Hematopoietic multipotent progenitor cell treated with erythropoietin and hydrocortisone succinate and interleukin-3 and kit ligand, for 15 days (in vitro differentiated cells): ENCODE measurements around the gene BNC1.
"Not testable (repeated sequence)": the region's sequence is repeated elsewhere in the genome, so short reads cannot be mapped to it uniquely, and the experiment has no call there.

ENCODE experiments used
- DNase-seq: peaks from one replicate; pipeline ENCODE4 v3.0.0-alpha.2; 2015; ENCODE audit warnings: low spot score

Gene BNC1

DNA sequence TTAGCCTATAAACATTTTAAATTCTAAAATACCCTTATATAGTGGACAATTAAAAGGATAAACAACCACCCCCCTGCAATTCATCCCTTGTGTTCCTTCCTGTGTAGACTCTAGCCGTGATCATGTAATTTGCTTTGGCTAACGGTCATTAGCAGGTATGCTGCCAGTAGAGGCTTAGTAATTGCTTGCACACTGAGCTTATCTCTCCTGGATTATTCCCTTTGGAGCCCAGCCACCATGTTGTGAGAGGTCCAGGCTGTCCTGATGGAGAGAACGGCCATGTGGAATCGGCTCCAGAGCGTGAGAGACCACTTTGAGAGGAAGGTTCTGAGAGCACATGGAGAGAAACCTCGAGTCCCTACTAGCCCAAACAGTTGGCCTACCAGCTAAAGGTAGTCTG, 11.0 kb upstream of the BNC1 start:
- no peak for DNase-seq

DNA sequence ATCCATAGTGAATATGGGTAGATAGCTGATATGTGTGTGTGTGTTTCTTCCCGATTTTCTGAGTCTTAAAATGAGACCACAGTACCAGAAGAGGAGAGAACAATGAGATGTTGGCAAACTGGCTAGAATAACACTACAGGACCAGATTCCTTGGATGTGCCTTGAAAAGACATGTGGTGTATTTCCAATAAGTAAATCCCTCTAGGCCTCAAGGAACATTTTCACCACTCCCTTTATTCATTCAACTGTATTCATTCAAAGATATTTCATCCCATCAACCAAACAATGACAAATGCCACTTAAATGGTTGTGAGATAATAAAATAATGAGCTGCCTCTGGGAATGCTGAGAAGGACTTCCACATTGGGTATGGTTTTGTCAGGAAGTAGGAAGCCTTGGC, 8.7 kb upstream of the BNC1 start:
- DNase-seq: no peak

DNA sequence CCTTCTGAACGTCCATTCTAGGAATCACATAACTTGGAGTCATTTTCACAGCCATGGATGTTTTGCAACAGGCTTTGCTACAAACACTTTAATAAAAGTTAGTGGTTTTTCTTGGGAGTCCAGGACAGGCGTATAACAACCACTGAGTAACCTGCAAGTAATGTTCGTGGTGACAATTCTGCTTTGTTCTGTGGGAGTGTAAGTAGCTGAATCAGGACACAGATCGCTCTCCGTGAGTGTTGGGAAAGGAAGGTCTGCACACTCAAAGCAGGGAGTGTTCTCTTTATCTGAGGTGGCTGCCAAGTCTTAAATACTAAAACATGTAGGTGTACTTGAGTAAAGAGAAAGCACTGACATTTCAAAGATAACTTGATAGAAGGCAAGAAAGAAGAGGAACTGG, 7.9 kb upstream of the BNC1 start:
- DNase-seq: no peak

DNA sequence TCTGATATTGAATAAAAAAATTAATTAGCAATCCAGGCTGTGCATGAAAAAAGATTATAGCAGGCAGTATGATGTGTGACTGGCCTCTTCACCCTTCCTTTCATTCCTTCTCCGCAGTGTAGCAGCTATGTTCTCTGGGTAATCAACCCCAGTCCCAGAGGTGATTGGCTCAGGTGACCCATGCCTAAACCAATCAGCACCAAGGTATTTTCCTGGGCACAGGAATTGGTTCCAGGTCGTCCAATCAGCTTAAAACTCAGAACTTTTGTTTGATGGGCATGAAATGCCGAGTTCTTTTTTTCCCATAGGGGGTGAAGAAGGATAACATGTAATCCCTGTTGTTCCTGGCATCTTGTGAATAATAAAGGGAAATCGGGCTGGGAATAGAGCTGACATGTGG, 5.8 kb upstream of the BNC1 start:
- no peak for DNase-seq

DNA sequence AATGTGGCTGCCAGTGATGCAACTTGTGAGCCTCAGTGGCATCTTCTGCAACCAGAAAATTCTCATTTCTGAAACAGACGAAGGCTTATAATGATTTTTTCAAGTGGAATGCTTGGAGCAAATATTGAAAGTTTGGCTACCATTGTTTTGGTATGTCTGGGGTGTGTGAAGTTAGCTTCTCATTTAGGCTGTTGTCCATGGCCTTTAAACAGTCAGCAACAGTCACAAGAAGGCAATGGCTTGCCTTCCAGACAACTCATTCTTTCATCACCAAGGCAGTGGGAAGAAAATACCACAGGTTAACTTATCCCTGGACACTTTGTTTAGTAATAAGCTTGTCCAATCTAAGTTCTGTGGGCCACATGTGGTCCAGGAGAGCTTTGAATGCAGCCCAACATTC, 4.7 kb upstream of the BNC1 start:
- DNase-seq: no peak

DNA sequence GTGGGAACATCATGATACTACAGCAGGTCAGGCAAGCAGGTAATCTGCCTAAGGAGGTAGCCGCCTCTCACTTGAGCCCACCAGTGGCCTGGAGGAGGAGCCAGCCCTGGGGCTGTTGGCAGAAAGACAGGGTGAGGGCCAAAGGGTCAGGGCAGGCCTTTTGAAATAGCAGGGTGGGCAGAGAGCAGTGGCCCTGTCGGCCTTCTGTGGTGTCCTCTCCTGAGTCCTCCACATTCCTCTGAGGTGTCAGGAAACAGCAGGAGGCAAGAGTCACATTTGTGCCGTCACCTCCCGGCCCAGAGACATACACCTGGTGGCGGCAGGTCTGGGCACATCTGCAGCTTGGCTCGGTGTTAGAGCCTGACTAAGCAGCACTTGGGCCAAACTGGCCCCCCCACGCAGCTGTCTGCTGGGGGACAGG, 3.9 kb upstream of the BNC1 start:
- no peak for DNase-seq

DNA sequence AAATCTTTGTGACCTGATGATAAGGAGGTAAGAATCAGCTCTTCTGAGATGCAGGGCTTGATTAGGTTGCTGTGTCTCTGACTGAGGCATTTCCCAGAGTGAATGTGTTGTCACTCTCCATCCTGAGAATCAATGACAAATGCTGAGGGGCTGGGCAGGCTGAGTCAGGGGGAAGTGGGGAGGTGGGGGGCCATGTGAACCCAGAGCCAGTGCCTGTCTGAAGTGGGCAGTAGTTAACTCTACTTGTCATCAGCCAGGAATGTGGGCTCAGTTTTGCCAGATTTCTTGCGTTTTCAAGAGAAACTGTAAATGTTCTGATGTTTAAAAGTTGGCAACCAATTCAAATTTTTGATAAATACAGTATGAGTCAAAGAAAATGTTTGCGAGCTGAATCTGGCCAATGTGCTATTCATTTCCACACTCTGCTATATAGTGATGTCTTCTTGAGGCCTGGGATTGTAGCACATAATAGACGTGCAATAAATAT, 3.1 kb upstream of the BNC1 start:
- DNase-seq: no peak

DNA sequence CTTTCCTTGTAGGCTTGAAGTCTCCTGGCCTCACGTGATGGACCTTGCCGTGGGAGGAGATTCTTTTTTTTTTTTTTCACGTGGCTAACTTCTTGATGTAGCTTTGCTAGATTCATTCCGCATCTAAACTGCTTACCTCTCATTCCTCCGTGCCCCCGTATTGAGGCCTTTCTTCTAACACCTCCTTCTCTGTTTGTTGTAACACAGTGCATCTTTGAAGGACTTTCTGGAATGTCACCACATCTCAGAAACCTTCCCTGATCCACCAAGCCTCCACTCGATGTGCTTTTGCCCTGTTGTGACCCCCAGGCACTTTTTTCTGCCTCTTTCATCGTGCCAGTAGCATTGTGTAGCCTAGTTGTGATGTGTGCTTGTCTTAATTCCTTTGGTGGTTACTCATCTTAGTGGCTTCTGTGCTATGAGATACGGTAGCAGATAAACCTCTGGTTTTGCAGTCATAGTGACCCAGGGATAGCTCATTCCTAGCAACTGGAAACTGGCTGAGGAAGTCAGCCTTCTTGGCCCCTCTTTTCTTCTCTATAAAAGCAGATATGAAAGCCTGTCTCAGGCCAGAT, 1.6 kb upstream of the BNC1 start:
- DNase-seq: no peak

DNA sequence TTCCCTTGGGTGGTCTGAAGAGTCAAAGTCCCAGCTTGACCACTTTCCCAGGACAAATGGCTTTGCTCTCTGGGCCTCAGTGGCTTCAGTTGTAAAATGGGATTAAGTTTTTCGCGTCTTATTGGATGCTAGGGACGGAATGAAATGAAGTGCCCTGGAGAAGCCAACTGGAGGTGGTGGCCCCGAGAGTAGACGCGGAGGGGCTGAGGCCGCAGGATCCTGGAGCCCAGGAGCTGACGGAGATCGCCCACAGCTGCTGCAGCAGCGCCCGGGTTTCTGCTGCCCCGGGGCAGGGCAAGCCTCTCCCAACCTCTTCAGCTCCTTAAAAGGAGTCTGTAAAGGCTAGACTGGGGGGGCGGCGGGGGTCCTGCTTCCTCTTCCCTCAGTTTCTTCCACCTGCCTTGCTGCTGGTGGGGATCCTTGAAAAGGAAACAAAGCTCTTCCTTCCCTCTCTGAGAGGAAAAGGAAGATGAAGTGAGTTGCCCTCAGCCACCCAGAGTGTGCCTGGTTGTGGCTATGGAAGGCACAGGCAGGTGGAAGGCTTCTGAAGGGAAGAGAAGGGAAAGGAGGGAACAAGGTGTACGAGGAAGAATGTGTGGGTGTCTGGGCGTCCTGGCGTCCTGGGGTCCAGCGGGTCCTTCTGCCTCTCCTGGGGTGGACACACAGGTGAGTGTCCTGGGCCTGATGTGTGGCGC, 967 bp upstream of the BNC1 start:
- DNase-seq: no peak

DNA sequence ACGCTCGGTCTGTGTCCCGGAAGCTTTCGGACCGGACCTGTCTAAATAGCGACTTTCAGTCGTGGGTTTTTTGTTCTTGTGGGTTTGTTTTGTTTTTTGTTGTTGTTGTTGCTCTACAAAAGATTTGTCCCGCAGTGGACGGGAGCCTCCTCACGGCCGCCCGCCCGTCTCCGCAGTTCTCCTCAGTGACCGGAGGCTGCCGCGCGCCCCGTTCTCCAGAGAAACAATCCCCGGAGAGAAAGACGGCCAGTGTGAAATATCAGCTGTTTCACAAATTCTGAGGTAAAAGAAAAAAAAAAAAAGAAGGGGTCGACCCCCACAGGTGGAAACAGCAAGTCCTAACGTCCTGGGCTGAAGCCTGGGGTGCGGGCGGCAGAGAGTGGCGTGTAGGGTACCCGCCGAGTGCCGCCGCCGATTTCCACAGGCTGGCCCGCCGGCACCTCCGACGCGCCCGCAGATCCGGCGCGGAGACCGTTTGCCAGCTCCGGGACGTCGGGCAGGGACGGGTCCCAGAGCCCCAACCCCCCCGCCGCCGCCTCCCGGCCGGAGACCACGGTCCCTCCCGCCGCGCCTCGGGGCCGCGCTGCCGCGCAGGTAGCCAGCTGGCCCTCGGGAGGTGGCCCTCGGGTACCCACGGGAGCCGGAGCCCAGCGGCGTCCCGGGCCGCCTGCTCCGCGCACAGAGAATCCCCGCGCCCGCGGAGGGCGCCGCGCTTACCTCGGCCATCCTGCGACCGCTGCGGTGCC, 478 bp downstream of the BNC1 start:
- DNase-seq: no peak

DNA sequence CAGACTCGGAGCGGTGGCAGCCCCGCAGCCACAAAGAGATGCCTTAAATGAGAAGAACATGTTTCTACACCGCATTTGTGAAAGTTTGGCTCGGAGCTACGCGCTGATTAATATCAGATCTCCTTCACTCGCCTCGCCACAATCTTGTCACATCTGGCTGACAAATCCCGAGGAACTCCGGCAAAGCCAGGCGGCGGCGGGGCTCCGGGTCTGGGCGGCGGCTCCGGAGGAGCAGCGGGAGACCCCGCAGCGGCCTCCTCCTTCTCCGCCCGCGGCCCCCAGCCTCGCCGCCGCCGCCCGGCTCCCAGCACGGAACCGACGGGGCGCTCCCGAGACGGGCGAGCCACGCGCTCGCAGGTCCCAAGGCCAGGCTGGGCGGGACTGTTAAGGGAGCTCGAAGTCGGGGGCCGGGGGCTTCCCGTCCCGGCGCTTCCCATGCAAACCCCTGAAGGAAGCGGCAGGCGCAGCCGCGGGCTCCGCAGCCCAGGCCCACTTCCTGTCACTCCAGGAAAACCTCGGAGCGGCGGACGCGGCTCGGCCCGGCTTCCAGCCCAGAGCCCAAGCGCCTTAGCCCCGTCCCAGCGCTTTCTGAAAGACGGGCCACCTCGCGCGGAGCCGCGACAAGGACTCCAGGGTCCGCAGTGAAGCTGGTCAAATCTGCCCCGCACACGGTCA, 1.2 kb downstream of the BNC1 start:
- DNase-seq: no peak

DNA sequence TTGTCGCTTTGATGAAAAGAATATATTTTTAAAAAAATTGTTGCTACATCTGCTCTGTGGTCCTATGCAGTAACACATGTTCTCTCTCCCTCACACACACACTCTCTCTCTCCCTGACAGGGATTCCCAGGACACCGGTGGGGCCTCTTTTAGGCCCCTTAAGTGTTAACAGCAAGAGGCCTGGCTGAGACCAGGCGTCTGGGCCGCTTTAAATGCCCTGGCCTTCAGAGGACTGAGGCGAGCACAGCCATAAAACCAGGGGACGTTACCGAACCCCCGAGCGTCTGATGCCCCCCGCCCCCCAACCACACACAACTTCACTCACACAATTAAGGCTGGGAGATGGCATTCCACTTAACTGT, 1.7 kb downstream of the BNC1 start:
- no peak for DNase-seq

DNA sequence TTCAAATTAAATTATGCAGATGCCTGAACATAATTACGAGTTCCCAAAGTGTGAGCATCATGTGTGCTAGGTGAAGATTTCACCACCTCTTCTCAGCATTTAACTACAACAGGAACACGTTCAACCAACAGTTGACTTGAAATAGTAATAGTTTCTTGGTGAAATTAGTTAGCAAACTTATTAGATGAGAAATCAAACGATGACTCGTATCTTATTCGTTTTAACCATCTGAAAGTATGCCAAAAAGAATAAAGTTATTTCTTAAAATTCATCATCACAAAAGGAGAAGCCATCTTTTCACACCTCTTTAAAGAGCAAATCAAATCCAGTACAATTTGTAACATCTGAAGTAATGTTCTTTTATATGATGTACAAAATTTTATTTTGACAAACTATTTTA, 2.3 kb downstream of the BNC1 start:
- DNase-seq: no peak

DNA sequence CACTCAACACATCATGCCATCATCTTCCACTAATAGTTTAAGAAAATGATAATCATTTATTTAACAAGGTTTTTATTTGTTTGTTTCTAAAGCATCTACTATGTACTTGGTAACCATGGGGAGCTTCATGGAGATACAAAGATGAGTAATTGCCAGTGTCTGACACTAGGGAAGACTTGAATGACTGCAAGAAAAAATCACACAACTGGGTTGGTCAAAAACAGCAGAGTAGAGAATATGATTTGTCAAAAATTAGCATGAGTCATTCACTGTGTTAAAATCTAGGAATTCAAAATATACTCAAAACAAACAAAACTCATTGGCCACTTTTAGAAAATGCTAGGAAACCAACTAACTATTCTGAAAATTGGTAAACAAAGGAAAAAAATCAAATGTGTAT, 6.3 kb downstream of the BNC1 start:
- DNase-seq: no peak

DNA sequence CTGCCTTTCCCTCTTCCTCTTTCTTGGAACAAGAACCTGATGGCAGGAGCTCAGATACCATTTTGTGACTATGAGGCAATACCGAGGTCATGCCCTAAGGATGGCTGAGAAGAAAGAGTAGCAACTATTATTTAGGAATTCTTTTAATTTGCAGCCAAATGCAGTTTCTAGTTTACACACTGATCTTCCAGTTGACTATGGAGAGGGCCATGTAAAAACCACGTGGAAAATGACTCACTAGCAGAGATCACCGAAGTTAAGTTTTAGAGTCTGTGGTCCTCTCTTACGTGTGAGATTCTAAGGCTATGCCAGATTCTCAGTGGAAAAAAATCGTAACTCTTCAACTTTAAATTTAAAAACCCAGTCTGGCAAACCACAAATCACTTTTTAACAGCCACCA, 7.8 kb downstream of the BNC1 start:
- DNase-seq: no peak

DNA sequence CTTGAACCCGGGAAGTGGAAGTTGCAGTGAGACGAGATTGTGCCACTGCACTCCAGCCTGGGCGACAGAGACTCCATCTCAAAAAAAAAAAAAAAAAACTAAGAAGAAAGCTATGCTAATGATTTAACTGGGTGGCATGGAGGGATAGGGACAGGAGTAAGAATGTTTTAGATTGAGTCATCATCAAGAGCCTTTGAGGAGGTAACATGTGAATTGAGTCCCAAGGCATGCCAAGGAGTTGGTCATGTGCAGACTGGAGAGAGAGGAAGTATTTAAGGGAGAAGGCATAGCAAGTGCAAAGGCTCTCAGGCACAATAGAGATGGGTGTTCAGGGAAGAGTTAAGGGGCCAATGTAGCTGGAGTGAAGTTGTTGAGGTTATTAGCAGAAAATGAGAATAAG, 9.1 kb downstream of the BNC1 start:
- DNase-seq: no peak

DNA sequence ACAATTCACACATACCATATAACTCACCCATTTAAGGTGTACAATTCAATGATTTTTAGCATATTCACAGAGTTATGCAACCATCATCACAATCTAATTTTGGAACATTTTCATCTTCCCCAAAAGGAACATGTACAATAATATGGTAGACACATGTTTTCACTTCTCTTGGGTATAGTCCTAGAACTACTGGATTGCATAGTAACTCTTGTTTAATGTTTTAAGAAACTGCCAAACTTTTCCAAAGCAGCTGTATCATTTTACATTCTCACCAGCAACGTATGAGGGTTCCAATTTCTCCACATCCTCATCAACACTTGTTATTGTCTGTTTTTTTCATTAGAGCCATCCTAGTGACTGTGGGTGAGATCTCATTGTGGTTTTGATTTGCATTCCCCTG, 14.3 kb downstream of the BNC1 start:
- DNase-seq: no peak

DNA sequence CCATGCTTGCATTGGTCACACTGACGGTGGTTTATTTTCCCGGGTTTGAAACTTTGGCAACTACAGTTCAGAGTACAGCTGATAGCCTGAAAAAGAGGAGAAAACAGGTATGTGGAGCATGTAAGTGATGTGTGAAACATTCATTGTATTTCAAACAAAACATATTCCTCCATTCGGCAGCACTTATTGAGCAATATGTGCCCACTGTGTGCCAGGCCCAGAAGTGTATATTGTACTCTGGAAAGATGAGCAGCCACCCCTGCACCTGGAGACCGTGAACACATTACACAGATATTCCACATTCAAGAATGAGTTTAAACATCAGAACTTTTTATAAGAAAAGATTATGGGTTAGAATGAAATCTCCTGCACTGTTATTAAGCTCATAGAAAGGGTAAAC, 16.3 kb downstream of the BNC1 start:
- DNase-seq: no peak

DNA sequence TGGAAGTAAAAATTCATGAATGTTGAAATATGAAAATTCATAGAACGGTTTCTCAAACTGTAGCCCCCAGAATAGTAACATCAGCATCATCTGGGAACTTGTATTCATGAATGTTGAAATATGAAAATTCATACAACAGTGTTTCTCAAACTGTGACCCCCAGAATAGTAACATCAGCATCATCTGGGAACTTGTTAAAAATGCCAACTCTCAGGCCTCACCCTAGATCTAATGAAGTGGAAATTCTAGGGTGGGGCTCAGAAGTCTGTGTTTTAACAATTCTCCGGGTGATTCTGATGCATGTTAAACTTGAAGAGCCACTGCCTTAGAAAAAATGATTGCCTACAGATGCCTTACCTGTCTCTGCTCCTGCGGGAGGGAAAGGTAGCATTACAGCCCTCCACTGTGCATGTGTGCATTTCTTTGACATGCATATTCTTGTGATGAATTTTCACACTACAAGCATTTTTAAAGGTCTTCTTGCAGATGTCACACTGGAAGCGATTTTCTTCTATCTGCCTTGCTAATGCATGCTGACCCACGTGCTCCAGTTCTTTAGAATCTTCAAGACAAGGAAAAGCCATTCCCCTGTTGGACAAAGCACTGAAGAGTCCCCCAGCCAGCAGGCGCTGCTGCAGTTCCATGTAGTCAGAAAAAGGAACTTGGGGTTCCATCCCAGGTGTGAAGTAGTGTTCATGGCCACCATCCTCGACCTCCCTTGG, 21.7 kb downstream of the BNC1 start:
- no peak for DNase-seq

DNA sequence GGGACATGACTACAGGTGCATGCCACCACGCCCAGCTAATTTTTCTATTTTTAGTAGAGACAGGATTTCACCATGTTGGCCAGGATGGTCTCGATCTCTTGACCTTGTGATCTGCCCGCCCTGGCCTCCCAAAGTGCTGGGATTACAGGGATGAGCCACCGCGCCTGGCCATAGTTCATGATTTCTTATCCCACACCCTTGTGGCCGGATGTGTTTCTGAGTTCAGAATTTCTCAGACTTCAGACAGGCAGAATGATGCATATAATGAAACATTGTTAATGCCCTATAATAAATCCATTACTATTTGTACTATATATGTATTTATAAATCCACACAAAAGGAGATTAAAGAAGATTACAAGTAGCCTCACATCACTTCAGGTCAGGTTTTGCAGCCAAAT, 22.3 kb downstream of the BNC1 start:
- DNase-seq: not testable (repeated sequence)

DNA sequence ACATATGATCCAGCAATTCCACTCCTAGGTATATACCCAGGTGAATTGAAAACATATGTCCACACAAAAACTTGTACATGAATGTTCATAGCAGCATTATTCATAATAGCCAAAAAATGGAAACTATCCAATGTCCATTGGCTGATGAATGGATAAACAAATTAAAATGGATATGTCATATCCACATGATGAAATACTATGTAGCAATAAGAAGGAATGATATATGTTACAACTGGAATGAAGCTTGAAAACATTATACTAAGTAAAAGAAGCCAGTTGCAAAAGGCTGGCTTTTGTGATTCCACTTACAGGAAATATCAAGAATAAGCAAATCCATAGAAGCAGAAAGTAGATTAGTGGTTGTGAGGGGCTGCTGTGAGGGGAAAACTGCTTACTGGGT, 33.7 kb downstream of the BNC1 start:
- no peak for DNase-seq

DNA sequence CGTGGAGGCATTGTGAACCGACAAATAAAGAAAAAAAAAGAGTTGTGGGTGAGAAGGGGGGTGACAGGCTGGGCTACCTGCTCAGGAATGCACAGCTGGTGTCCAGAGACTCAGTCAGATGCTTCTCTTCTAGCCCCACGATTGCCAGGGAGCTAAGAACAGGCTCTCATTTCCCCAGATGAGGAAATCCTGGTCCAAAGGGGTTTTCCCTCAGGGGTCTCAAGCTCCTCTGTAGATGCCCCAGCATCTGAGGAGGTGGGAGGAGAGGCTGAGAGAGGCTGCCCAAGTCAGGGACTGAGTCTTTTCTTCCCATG, 35.5 kb downstream of the BNC1 start:
- DNase-seq: no peak
